CD4-positive, CD25-positive, alpha-beta regulatory T cell (primary cell): Measurements from ENCODE around the gene IL32. TPM values are rescaled to one million over a fixed set of nuclear protein-coding genes. Genes with fewer than 3 reads are reported as not detected.
A peak's percentile ranks its signal among the peaks of the same experiment; 100 is the strongest.

Experiments used
- ATAC-seq, 2 donors: fragments of 150-1000 bp; cut with Tn5 transposase; one replicate each; pipeline ENCODE4 v1.10.0; 2021; ENCODE audit warnings: low read depth in 2 of 2, moderate number of reproducible peaks in 2 of 2, moderate library complexity in 1 of 2
- DNase-seq, 3 donors: peaks; one replicate each; pipeline versions ENCODE4 v3.0.0 to v3.0.0-alpha.2; 2012 to 2022; ENCODE audit warnings: mixed read lengths in 1 of 3
- H3K27ac ChIP-seq: one replicate; pipeline ENCODE4 v1.7.0; 2013; ENCODE audit warnings: mild to moderate bottlenecking, low read length; ENCODE audit not compliant: insufficient read depth, poor library complexity, severe bottlenecking
- H3K27me3 ChIP-seq: one replicate; pipeline ENCODE4 v1.7.0; 2013; ENCODE audit warnings: low read length; ENCODE audit not compliant: control insufficient read depth, insufficient read depth
- H3K36me3 ChIP-seq: one replicate; pipeline ENCODE4 v1.7.0; 2013; ENCODE audit warnings: mild to moderate bottlenecking, low read length, moderate library complexity; ENCODE audit not compliant: control insufficient read depth, insufficient read depth
- H3K4me1 ChIP-seq: 2 replicates; pipeline ENCODE4 v1.7.0; 2013; ENCODE audit warnings: mild to moderate bottlenecking, low read length; ENCODE audit not compliant: insufficient read depth, control insufficient read depth, poor library complexity, severe bottlenecking
- H3K4me3 ChIP-seq: one replicate; pipeline ENCODE4 v1.7.0; 2013; ENCODE audit warnings: low read depth, mild to moderate bottlenecking, low read length, moderate library complexity
- H3K9me3 ChIP-seq, 2 experiments: 1 replicate in 1 of 2; 2 replicates in 1 of 2; pipeline ENCODE4 v1.7.0; 2013; ENCODE audit warnings: low read length in 2 of 2, mild to moderate bottlenecking in 1 of 2, moderate library complexity in 1 of 2; ENCODE audit not compliant: control insufficient read depth in 2 of 2
- H3K27ac Mint-ChIP-seq, 3 donors: one replicate each; pipeline ENCODE4 v1.8.0; 2020 to 2022; ENCODE audit warnings: mild to moderate bottlenecking in 3 of 3, mixed read lengths in 3 of 3, moderate library complexity in 2 of 3
- H3K27me3 Mint-ChIP-seq: one replicate; pipeline ENCODE4 v1.8.0; 2022; ENCODE audit warnings: mild to moderate bottlenecking, mixed read lengths
- H3K36me3 Mint-ChIP-seq: one replicate; pipeline ENCODE4 v1.8.0; 2020; ENCODE audit warnings: mixed read lengths
- H3K4me1 Mint-ChIP-seq, 4 donors: one replicate each; pipeline ENCODE4 v1.8.0; 2020 to 2022; ENCODE audit warnings: mixed read lengths in 4 of 4, mild to moderate bottlenecking in 1 of 4
- H3K4me3 Mint-ChIP-seq, 4 donors: one replicate each; pipeline ENCODE4 v1.8.0; 2020 to 2022; ENCODE audit warnings: mild to moderate bottlenecking in 4 of 4, mixed read lengths in 4 of 4, moderate library complexity in 3 of 4
- H3K9me3 Mint-ChIP-seq, 7 donors: one replicate each; pipeline ENCODE4 v1.8.0; 2020 to 2022; ENCODE audit warnings: mixed read lengths in 7 of 7, mild to moderate bottlenecking in 3 of 7, moderate library complexity in 2 of 7
- polyA plus RNA-seq, 4 donors: library from polyadenylated mRNA; unstranded; fragments of 300-500 nt; fragmentation: Illumina TruSeq; gene quantifications; one replicate each; pipeline ENCODE4 v1.2.3, GENCODE V29; 2021
- total RNA-seq: library from RNA; stranded (reverse); gene quantifications from one replicate; pipeline ENCODE4 v1.2.3, GENCODE V29; 2022

The IL32 gene
- total RNA-seq (1,611 TPM), polyA plus RNA-seq (1,000 to 10,000 TPM; 3,219 to 6,021 (median 4,004) TPM)

GRCh38 chr16:3065069-3065741 is at the start of gene IL32:
Gene IL32 (plus strand): TSS chr16:3065640. CDS start chr16:3065812, 172 bp downstream.
- Mint-ChIP-seq H3K27ac (peak within 1 kb of the TSS; percentile 99 to 100 (median 100)), H3K9me3 (peaks cover 0 to 2% (median 0%) of the 10 kb centered on the region in 7 donors), H3K4me1 (peaks cover 9 to 69% (median 37%) of the 10 kb centered on the region in 4 donors), H3K36me3 (peaks cover 33% of the 10 kb centered on the region), H3K27me3 (no peaks in the 10 kb centered on the region), H3K4me3 (peak within 1 kb of the TSS; percentile 99 to 100 (median 100))
- DNase-seq, result peak; percentile 64 to 92 (median 65)
- peak; percentile 59 to 67 for ATAC-seq
- peaks cover 72% of the 10 kb centered on the region for H3K4me1 ChIP-seq
- H3K4me3 ChIP-seq, result peak within 1 kb of the TSS; percentile 95
- no peaks in the 10 kb centered on the region for H3K27me3 ChIP-seq
- peaks cover 26% of the 10 kb centered on the region for H3K36me3 ChIP-seq
- H3K9me3 ChIP-seq, result no peaks in the 10 kb centered on the region
- H3K27ac ChIP-seq, result peak within 1 kb of the TSS; percentile 96

- Mint-ChIP-seq H3K27ac (no peak overlapping the region), H3K4me3 (peak overlapping the region in 1 of 4 donors; percentile 82), H3K9me3 (no peaks in the 10 kb centered on the region)
These were observed 49.4 kb upstream of the IL32 start for GRCh38 chr16:3015865-3016521.

GRCh38 chr16:3017344-3017743 is 48.1 kb upstream of the IL32 start:
- ATAC-seq (no peak), DNase-seq (no peak)
- H3K36me3 Mint-ChIP-seq, result no peaks in the 10 kb centered on the region
- Histone ChIP-seq H3K4me1 (peaks cover 33% of the 10 kb centered on the region), H3K36me3 (no peaks in the 10 kb centered on the region), H3K4me3 (no peak overlapping the region), H3K27ac (no peak overlapping the region), H3K9me3 (no peaks in the 10 kb centered on the region), H3K27me3 (no peaks in the 10 kb centered on the region)
- no peaks in the 10 kb centered on the region for H3K9me3 Mint-ChIP-seq
- peaks cover 0 to 35% (median 14%) of the 10 kb centered on the region in 4 donors for H3K4me1 Mint-ChIP-seq
- H3K27ac Mint-ChIP-seq, result no peak overlapping the region
- peaks cover 21% of the 10 kb centered on the region for H3K27me3 Mint-ChIP-seq
- H3K4me3 Mint-ChIP-seq, result peak overlapping the region in 1 of 4 donors; percentile 29

More at GRCh38 chr16:3015865-3016521, 49.4 kb upstream of the IL32 start:
- Mint-ChIP-seq H3K4me1 (peaks cover 0 to 23% (median 4%) of the 10 kb centered on the region in 4 donors), H3K36me3 (no peaks in the 10 kb centered on the region), H3K27me3 (peaks cover 26% of the 10 kb centered on the region)
- no peaks in the 10 kb centered on the region for H3K36me3 ChIP-seq
- peaks cover 19% of the 10 kb centered on the region for H3K4me1 ChIP-seq
- H3K27me3 ChIP-seq, result no peaks in the 10 kb centered on the region
- no peak overlapping the region for H3K4me3 ChIP-seq
- no peaks in the 10 kb centered on the region for H3K9me3 ChIP-seq
- H3K27ac ChIP-seq, result no peak overlapping the region
- ATAC-seq, result no peak
- DNase-seq, result no peak

GRCh38 chr16:3017794-3018506 is 47.5 kb upstream of the IL32 start, which contains the start of gene CLDN6:
Gene CLDN6 (minus strand): TSS chr16:3018183. CDS start chr16:3016021, 2,162 bp downstream.
- peaks cover 39% of the 10 kb centered on the region for H3K4me1 ChIP-seq
- no peaks in the 10 kb centered on the region for H3K9me3 ChIP-seq
- ATAC-seq (no peak), DNase-seq (no peak)
- Mint-ChIP-seq H3K27me3 (peaks cover 20% of the 10 kb centered on the region), H3K4me3 (peak within 1 kb of the TSS in 3 of 4 donors; percentile 22 to 86 (median 29)), H3K9me3 (no peaks in the 10 kb centered on the region), H3K36me3 (no peaks in the 10 kb centered on the region), H3K4me1 (peaks cover 0 to 41% (median 18%) of the 10 kb centered on the region in 4 donors), H3K27ac (no peak within 1 kb of the TSS)
- H3K27ac ChIP-seq, result no peak within 1 kb of the TSS
- H3K27me3 ChIP-seq, result no peaks in the 10 kb centered on the region
- no peaks in the 10 kb centered on the region for H3K36me3 ChIP-seq
- H3K4me3 ChIP-seq, result no peak within 1 kb of the TSS

GRCh38 chr16:3019594-3020246 is 45.7 kb upstream of the IL32 start:
- no peaks in the 10 kb centered on the region for H3K9me3 Mint-ChIP-seq
- Histone ChIP-seq H3K27ac (no peak overlapping the region), H3K36me3 (no peaks in the 10 kb centered on the region), H3K4me1 (peaks cover 52% of the 10 kb centered on the region), H3K9me3 (no peaks in the 10 kb centered on the region), H3K4me3 (peak overlapping the region; percentile 48), H3K27me3 (no peaks in the 10 kb centered on the region)
- no peak for ATAC-seq
- peaks cover 4% of the 10 kb centered on the region for H3K36me3 Mint-ChIP-seq
- no peak for DNase-seq
- peak overlapping the region; percentile 81 to 94 (median 88) for H3K4me3 Mint-ChIP-seq
- peaks cover 19% of the 10 kb centered on the region for H3K27me3 Mint-ChIP-seq
- peak overlapping the region in 1 of 3 donors; percentile 66 for H3K27ac Mint-ChIP-seq
- peaks cover 4 to 57% (median 25%) of the 10 kb centered on the region in 4 donors for H3K4me1 Mint-ChIP-seq

- H3K36me3 ChIP-seq, result no peaks in the 10 kb centered on the region
- peak within 1 kb of the TSS; percentile 91 for H3K27ac ChIP-seq
- ATAC-seq (peak; percentile 7 to 12), DNase-seq (peak; percentile 51 to 82 (median 63))
- H3K9me3 ChIP-seq, result no peaks in the 10 kb centered on the region
- H3K27me3 ChIP-seq, result no peaks in the 10 kb centered on the region
- H3K4me1 Mint-ChIP-seq, result peaks cover 4 to 57% (median 26%) of the 10 kb centered on the region in 4 donors
- H3K9me3 Mint-ChIP-seq, result no peaks in the 10 kb centered on the region
- peak within 1 kb of the TSS; percentile 59 for H3K4me3 ChIP-seq
- H3K36me3 Mint-ChIP-seq, result peaks cover 4% of the 10 kb centered on the region
- H3K4me1 ChIP-seq, result peaks cover 52% of the 10 kb centered on the region
- H3K27ac Mint-ChIP-seq, result peak within 1 kb of the TSS; percentile 66 to 80 (median 71)
- peaks cover 15% of the 10 kb centered on the region for H3K27me3 Mint-ChIP-seq
- H3K4me3 Mint-ChIP-seq, result peak within 1 kb of the TSS; percentile 88 to 98 (median 90)
These were observed 45.2 kb upstream of the IL32 start, which contains the start of gene TNFRSF12A for GRCh38 chr16:3020247-3020603. Gene TNFRSF12A (plus strand): TSS chr16:3020368. CDS start chr16:3020398, 30 bp downstream.
